GM19397 (cell line): ENCODE data around the gene SLC22A15.
"Not testable (repeated sequence)": the region's sequence is repeated elsewhere in the genome, so short reads cannot be mapped to it uniquely, and the experiment has no call there.

Source experiments
- ATAC-seq: cut with Tn5 transposase; IDR thresholded peaks from one replicate; pipeline ENCODE4 v1.9.1; 2021; ENCODE audit warnings: mild to moderate bottlenecking, moderate library complexity; ENCODE audit not compliant: unreplicated experiment

Gene SLC22A15

GRCh38 chr1:116031302-116031835, 55.1 kb downstream of the SLC22A15 start:
- ATAC-seq = no peak

- ATAC-seq = no peak
Observed at GRCh38 chr1:116033322-116033721, 57.0 kb downstream of the SLC22A15 start.

DNA sequence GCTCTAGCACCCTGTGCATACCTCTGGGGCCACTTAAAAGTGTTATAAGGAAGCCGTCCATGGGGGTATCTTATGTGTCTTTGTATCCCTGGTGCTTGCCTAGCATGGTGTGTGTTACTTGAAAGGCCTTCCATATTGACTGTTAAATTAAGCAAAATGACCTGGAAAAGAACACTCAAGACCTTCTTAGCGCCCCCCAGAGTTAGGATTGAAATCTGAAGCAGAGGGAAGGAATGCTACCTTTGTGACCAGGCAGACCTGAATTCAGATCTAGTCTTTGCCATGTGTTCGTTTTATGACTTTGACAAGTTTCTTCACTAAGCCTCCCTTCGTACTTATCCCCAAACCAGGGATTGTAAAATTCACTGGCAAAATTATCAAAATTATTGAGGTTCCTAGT, 59.9 kb downstream of the SLC22A15 start:
- ATAC-seq = no peak

DNA sequence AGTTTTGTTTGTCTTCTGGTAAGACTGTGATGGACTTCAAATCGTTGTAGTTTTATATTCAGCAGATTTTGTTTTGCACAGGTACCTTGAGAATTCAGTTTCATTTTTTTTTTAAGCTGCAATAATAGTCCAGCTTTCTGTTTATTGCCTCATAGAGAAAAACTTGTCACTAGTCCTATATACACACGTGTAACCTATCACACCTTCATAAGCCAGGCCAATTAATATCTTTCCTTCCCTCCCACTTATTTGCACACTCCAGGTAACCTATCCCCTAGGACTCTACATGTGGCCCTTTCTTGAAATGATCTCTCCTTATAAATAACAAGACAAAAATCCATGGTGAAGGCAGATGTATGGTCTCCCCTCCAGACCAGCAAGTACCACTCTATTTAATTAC, 62.4 kb downstream of the SLC22A15 start:
- ATAC-seq = no peak

DNA sequence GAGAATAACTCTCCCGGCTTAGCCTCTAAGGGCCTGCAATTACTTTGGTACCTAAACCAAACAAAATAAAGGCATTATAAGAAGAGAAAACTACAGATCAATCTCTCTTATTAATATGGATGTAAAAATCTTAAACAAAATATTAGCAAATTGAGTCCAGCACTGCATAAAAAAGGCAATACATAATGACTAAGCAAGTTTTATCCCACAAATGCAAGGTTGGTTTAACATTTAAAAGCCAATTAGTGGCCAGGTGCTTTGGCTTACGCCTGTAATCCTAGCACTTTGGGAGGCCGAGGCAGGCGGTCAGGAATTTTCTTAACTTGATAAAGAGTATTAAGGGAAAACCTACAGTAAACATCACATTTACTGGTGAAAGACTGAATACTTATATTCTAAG, 67.8 kb downstream of the SLC22A15 start:
- no peak for ATAC-seq

DNA sequence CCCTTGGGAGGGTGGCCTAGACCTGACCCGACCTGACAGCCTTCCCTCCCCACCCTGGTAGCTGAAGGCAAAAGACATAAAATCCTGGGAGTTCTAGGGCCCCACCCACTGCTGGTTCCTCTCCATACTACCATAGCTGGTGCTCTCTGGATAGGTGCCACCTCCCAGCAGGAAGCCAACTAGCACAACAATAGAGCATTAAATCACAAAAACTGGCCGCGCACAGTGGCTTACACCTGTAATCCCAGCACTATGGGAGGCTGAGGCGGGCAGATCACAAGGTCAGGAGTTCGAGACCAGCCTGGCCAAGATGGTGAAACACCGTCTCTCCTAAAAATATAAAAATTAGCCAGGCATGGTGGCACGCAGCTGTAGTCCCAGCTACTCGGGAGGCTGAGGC, 70.6 kb downstream of the SLC22A15 start:
- not testable (repeated sequence) for ATAC-seq

- ATAC-seq = not testable (repeated sequence)
Observed at GRCh38 chr1:116051896-116052295, 75.6 kb downstream of the SLC22A15 start.

- no peak for ATAC-seq
Observed at GRCh38 chr1:116062201-116062600, 85.9 kb downstream of the SLC22A15 start.

DNA sequence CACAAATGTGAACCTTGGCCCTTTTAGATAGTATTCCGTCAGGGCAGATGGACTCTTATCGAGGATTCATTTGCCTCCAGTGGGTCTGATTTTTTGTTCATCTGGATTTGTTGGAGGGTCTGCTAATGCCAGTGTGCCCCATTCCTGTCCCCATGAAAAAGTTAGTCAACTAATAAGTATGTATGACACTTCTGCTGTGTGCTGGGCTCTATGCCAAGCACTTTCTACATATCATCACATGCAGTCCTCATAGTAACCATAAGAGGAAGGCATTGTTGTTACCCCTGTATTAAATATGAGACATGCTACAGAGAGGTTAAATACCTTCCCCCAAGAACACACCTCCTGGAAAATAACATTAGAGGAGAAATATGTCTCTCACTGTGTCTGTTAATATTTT, 88.3 kb downstream of the SLC22A15 start:
- no peak for ATAC-seq

GRCh38 chr1:116066868-116067565, 90.7 kb downstream of the SLC22A15 start:
- ATAC-seq = no peak

- no peak for ATAC-seq
Observed at GRCh38 chr1:116067566-116067890, 91.2 kb downstream of the SLC22A15 start.

DNA sequence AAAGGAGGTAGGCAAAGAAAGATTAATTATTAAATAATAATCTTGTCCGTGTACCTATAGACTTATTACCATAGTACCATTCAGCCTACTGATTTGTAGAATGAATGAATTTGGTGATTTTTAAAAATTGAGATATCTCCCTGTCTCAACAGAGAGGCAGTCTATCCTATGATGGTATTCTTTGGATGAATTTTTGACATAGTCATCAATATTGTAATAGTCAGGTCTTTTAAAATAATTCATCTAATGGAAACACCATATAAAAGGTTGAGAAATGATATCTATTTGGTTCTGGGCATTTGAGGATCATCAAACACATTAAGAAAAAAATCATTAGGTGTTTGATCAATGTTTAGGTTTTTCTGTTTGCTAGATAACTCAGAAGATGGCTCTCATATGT, 99.3 kb downstream of the SLC22A15 start:
- no peak for ATAC-seq

DNA sequence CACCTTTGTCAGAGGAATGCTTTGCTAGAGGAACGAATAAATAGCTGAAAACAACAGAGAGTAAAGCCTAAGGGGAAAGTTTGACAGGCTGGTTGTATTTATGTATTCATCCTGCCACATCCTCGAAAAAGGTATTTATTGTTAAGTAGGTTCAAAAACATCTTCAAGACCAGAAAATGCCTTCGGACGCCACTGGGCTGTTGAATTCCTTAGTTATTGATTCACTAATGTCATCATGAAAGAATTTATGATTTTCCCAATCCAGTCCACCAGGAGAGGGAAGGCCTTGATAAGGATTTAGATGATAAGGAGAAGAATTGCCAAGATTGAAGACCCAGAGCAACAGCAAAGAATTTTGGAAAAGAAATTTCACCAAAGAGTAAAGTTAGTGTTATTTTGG, 99.7 kb downstream of the SLC22A15 start:
- ATAC-seq = no peak

GRCh38 chr1:116076831-116077230, 100.5 kb downstream of the SLC22A15 start:
- ATAC-seq = no peak

DNA sequence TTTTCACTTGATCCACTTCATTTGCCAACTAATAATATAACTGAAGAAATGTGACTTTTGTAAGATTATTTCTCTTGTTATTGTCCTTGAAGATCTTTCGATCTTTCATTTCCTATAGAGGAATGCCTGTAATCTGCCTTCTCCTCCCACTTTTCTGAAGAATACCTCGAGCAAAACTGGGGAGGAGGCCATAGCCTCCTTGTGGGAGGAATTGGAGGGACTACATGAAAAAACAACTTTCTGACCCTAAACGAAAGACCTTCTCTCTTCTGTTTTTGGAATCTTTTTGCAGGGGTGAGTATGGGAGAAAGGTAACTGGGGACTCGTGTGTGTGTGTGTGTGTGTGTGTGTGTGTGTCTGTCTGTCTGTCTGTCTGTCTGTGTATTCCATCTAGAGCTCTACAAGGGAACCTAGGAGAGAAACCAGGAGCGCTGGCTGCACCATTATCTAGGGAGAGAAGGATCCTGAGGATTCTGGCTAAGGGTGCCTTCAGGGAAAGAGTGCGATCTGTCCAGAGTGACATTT, 102.4 kb downstream of the SLC22A15 start:
- no peak for ATAC-seq

- ATAC-seq = no peak
Observed at GRCh38 chr1:116087628-116088027, 111.3 kb downstream of the SLC22A15 start.

DNA sequence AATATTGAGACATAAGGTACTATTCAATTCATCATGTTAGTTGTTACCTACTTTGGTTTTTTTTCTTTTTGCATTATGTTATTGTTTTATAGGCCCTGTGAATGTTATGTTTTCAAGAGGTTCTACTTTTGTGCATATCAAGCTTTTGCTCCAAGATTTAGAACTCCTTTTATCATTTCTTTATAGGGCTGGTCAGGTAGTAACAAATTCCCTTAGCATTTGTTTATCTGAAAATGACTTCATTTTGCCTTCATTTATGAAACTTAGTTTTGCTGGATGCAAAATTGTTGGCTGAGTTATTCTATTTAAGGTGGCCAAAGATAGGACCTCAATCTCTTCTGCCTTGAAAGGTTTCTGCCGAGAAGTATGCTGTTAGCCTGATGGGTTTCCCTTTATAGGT, 113.6 kb downstream of the SLC22A15 start:
- ATAC-seq = no peak

DNA sequence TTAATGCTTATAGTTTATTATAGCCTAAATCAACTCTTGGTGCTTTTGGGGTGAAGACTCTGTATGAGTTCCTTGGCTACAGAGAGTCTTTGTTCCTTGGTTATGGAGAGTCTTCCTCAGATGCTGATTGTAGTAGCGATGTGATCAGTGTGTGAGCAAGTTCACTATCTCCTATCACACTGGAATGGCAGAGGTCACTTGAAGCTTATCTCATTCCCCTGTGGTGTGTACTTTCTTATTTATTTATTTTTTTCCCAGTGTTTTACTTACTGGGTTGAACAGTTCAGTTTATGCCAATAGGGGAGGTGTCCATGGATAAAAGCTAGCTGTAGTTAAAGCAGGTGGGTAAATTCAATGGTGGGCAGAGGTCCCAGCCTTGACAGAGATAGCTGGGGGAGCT, 114.8 kb downstream of the SLC22A15 start:
- ATAC-seq = no peak

DNA sequence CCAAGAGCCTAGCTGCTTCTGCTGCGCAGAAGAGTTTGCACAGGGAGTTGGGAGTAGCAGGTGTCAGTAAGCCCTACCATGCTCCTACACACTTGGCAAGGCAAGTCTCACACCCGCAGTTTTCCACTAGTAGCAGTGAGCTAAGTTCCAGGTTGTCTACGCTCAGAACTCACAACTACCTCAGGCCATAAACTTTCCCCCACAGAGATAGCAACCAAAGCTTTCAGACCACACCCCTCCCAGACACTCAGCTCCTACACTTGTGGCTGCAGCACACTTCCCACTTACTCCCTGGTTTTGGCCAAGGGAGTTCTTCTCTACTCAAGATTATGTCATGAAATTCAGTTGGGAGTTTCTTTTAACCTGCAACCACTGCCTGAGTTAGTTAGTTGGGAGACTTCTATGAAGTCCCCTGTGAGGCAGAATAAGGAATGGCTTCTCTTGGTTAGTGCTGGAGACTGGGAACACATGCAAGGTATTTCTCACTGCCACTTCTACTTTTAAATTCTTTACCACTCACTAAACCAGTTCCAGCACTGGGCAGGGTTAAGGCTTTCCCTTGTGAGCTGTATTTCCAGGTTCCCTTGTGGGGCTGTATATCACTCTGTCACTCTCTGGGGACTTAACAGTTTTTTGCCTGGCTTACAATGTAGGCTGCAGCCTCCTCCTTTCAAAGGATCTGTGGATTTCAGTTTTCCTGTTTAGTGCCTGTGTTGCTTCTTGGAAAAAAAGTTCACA, 116.6 kb downstream of the SLC22A15 start:
- ATAC-seq = no peak

- ATAC-seq = no peak
Observed at GRCh38 chr1:116095027-116095426, 118.7 kb downstream of the SLC22A15 start.

GRCh38 chr1:116096013-116096618, 119.8 kb downstream of the SLC22A15 start:
- ATAC-seq = no peak

DNA sequence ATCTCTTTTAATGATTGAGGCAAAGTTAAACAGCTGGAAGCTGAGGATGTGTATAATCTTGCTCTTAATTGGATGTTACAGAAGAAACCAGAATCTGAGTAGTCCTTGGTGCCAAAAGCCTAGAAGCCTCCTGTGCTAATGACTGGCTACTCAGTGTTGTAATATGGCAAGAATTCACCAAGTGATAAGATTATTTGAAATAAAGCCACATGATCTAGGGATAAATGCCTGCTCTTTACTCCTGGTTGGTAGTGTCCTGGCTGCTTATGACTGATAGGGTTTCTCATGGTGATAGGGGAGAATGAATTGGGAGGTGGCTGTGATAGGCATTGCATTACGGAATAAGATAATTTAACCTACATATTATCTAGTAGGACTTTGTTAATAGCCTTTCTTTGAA, 121.3 kb downstream of the SLC22A15 start:
- no peak for ATAC-seq
